OCI-LY1 (cell line): ENCODE data around the gene CRISPLD2.

ENCODE experiments used
- EZH2 ChIP-seq: fragments of 200-600 bp; sonication (generic), shearing (Covaris generic); IDR thresholded peaks from 2 replicates; pipeline ENCODE4 v1.8.0; 2017; ENCODE audit warnings: borderline replicate concordance, mixed run types, mild to moderate bottlenecking, antibody characterized with exemption, low read length, moderate library complexity, mixed read lengths
- TF ChIP-seq, protein P1 (sequence below): fragments of 200-600 bp; sonication (generic), shearing (Covaris generic); IDR thresholded peaks from 2 replicates; pipeline ENCODE4 v1.5.1; 2017; ENCODE audit warnings: mild to moderate bottlenecking, antibody characterized with exemption, low read length, moderate library complexity, mixed read lengths

DNA sequence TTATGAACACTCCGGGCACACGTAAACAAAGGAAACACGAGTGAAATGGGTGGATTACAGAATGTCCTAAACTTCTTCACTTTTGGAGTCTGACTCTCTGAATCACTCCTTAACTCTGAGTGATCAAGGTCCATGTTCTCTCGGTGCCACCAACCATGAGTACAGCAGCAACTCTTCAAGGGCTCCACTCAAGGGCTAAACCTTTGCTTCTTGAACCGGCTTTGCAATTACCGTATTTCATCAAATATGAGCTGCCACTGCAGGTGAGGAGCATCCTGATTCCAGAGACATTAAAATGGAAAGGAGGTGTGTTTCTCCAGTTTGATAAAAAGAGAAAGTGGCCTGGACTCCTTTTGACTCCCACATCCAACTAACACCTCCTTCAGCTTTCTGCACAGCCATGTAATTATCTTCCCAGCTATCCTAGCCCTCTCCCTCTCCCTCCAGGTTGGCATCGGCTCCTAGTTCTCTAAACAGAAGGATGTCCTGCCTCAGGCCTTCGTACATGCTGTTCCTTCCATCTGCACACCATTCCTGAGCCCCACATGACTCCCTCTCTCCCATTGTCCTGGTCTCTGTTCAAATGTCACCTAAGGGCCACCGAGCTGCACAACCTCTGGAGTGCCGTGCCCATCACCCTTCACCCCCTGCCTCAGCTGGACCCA is 130.1 kb downstream of the CRISPLD2 start:
- TF ChIP-seq, protein P1, sequence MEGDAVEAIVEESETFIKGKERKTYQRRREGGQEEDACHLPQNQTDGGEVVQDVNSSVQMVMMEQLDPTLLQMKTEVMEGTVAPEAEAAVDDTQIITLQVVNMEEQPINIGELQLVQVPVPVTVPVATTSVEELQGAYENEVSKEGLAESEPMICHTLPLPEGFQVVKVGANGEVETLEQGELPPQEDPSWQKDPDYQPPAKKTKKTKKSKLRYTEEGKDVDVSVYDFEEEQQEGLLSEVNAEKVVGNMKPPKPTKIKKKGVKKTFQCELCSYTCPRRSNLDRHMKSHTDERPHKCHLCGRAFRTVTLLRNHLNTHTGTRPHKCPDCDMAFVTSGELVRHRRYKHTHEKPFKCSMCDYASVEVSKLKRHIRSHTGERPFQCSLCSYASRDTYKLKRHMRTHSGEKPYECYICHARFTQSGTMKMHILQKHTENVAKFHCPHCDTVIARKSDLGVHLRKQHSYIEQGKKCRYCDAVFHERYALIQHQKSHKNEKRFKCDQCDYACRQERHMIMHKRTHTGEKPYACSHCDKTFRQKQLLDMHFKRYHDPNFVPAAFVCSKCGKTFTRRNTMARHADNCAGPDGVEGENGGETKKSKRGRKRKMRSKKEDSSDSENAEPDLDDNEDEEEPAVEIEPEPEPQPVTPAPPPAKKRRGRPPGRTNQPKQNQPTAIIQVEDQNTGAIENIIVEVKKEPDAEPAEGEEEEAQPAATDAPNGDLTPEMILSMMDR = no peak
- TF ChIP-seq EZH2 = no peak
